ENCODE results near the gene USF2. TPM values are rescaled to one million over a fixed set of nuclear protein-coding genes. Genes with fewer than 3 reads are reported as not detected.

Gene USF2
- total and polyA plus RNA-seq, 2 experiments from 2014 or later: 30.2 to 55.6 TPM

DNA sequence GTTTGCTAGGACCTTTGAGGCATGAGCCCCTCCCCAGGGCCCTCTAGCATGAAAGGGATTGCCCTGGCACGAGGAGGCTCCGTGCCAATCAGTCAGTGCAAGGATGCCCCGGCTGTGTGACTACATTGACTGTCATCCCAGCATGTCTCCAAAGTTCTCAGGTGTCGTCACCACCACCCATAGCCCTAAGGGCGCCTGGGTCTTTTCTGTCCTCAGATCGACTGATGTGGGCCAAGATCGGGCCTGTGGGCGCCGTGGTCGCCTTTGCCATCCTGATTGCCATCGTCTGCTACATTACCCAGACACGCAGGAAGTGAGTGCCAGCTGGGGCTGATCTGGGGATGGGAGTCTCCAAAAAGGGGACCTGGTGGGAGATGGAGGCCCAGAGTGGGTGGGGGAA, 41.6 kb downstream of the USF2 start:
- Histone ChIP-seq H3K4me2 (peak overlapping the region; percentile 32), H3K4me1 (ENCODE audit: insufficient read depth) (peaks cover 27% of the 10 kb centered on the region), H3K27me3 (no peaks in the 10 kb centered on the region), H3K9me2 (replicated peaks; ENCODE audit: insufficient read depth) (no peaks in the 10 kb centered on the region), H2AFZ (no peak overlapping the region), H4K20me1 (ENCODE audit: insufficient read depth, poor library complexity, severe bottlenecking) (no peaks in the 10 kb centered on the region), H3K36me3 (replicated peaks; ENCODE audit: insufficient read depth, low read depth) (no peaks in the 10 kb centered on the region), H3K4me3 (no peak overlapping the region), H3K79me2 (no peaks in the 10 kb centered on the region), H3K27ac (no peak overlapping the region), H3K9me3 (ENCODE audit: low read depth) (no peaks in the 10 kb centered on the region)
- TF ChIP-seq EZH2phosphoT487 (IDR thresholded peaks at IDR 0.05; ENCODE audit: low read depth, severe bottlenecking, unreplicated experiment) (no peak), EZH2 (IDR thresholded peaks at IDR 0.05; ENCODE audit: borderline replicate concordance) (no peak)
- TF ChIP-seq, protein P1, sequence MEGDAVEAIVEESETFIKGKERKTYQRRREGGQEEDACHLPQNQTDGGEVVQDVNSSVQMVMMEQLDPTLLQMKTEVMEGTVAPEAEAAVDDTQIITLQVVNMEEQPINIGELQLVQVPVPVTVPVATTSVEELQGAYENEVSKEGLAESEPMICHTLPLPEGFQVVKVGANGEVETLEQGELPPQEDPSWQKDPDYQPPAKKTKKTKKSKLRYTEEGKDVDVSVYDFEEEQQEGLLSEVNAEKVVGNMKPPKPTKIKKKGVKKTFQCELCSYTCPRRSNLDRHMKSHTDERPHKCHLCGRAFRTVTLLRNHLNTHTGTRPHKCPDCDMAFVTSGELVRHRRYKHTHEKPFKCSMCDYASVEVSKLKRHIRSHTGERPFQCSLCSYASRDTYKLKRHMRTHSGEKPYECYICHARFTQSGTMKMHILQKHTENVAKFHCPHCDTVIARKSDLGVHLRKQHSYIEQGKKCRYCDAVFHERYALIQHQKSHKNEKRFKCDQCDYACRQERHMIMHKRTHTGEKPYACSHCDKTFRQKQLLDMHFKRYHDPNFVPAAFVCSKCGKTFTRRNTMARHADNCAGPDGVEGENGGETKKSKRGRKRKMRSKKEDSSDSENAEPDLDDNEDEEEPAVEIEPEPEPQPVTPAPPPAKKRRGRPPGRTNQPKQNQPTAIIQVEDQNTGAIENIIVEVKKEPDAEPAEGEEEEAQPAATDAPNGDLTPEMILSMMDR (IDR thresholded peaks at IDR 0.05; ENCODE audit: poor library complexity): no peak
- 92% methylated on average over 12 of the region's 12 CpGs for WGBS (ENCODE audit: low lambda C conversion rate, missing lambda C conversion rate)
- no peak for DNase-seq (ENCODE audit: low spot score)

DNA sequence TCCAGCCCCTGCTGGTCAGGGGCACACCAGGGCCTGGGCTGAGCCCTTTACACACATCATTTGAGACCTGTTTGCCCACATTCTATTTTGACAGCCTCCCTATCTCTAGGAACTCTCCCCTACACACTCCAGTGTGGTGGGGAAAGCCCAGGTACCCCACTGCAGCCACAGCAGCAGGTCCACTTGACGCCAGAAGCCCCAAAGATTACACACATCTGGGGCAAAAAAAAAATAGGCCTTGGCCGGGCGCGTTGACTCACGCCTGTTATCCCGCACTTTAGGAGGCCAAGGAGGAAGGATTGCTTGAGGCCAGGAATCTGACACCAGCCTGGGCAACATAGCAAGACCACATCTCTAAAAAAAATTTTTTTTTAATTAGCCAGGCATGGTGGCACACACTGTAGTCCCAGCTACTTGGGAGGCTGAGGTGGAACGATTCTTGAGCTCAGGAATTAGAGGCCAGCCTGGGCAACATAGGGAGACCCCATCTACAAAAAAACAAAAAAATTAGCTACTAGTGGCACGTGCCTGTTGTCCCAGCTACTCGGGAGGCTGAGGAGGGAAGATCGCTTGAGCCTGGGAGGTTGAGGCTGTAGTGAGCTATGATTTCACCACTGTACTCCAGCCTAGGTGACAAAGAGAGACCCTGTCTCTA, 42.2 kb downstream of the USF2 start:
- H3K4me3 ChIP-seq: no peak overlapping the region
- 90% methylated on average over 10 of the region's 10 CpGs for WGBS (ENCODE audit: low lambda C conversion rate, missing lambda C conversion rate)
- no peak overlapping the region for H3K27ac ChIP-seq

DNA sequence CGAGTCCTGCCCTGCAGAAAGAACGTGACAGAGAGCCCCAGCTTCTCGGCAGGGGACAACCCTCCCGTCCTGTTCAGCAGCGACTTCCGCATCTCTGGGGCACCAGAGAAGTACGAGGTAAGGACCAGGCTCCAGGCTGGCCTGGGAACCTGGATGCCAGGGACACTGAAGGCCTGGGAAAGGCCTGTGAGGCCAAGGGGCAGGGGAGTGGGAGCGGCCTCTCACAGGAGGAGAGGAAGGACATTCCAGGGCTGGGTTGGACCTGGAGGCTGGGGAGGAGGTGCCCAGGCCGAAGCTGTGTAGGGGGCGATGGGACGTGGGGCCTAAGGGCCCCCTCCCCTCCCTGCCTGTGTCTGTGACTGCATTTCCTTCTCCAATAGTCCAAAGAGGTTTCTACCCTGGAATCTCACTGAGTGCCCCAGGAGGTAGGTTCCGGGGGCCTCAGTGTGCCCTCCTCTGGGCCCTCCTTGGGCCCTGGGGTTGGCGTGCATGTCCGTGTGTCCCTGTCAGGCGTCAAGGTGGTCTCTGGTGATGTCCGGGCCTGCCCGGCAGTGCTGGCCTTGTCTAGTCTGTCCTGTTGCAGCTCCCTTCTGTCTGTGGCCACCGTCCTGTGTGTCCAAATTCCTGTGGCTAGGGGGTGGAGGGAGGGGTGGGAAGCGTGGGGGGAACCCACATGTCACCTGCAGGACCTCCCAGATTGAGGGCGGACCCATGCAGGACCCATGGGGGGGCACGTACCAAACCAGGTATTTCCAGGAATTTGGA, 43.3 kb downstream of the USF2 start:
- Histone ChIP-seq H3K4me2 (no peak overlapping the region), H3K9me2 (replicated peaks; ENCODE audit: insufficient read depth) (no peaks in the 10 kb centered on the region), H3K27ac (no peak overlapping the region), H4K20me1 (ENCODE audit: insufficient read depth, poor library complexity, severe bottlenecking) (no peaks in the 10 kb centered on the region), H3K4me1 (ENCODE audit: insufficient read depth) (peaks cover 31% of the 10 kb centered on the region), H2AFZ (no peak overlapping the region), H3K79me2 (no peaks in the 10 kb centered on the region), H3K4me3 (no peak overlapping the region), H3K9me3 (ENCODE audit: low read depth) (no peaks in the 10 kb centered on the region), H3K27me3 (no peaks in the 10 kb centered on the region), H3K36me3 (replicated peaks; ENCODE audit: insufficient read depth, low read depth) (no peaks in the 10 kb centered on the region)
- DNase-seq (ENCODE audit: low spot score): no peak
- WGBS (ENCODE audit: low lambda C conversion rate, missing lambda C conversion rate): 84% methylated on average over 20 of the region's 21 CpGs
- TF ChIP-seq, protein P1 (IDR thresholded peaks at IDR 0.05; ENCODE audit: poor library complexity): no peak
- TF ChIP-seq EZH2phosphoT487 (IDR thresholded peaks at IDR 0.05; ENCODE audit: low read depth, severe bottlenecking, unreplicated experiment): no peak
- TF ChIP-seq EZH2 (IDR thresholded peaks at IDR 0.05; ENCODE audit: borderline replicate concordance): no peak

More for the DNA sequence above, 42.2 kb downstream of the USF2 start:
- no peaks in the 10 kb centered on the region for H4K20me1 ChIP-seq (ENCODE audit: insufficient read depth, poor library complexity, severe bottlenecking)
- H3K27me3 ChIP-seq: no peaks in the 10 kb centered on the region
- no peak overlapping the region for H2AFZ ChIP-seq
- peaks cover 27% of the 10 kb centered on the region for H3K4me1 ChIP-seq (ENCODE audit: insufficient read depth)
- no peak overlapping the region for H3K4me2 ChIP-seq
- TF ChIP-seq EZH2 (IDR thresholded peaks at IDR 0.05; ENCODE audit: borderline replicate concordance) (no peak), EZH2phosphoT487 (IDR thresholded peaks at IDR 0.05; ENCODE audit: low read depth, severe bottlenecking, unreplicated experiment) (no peak)
- TF ChIP-seq, protein P1 (IDR thresholded peaks at IDR 0.05; ENCODE audit: poor library complexity): no peak
- H3K9me3 ChIP-seq (ENCODE audit: low read depth): no peaks in the 10 kb centered on the region
- no peak for DNase-seq (ENCODE audit: low spot score)
- H3K79me2 ChIP-seq: no peaks in the 10 kb centered on the region
- H3K9me2 ChIP-seq (replicated peaks; ENCODE audit: insufficient read depth): no peaks in the 10 kb centered on the region
- H3K36me3 ChIP-seq (replicated peaks; ENCODE audit: insufficient read depth, low read depth): no peaks in the 10 kb centered on the region

Measured in hepatocyte (in vitro differentiated cells).